Dendritic cell treated with granulocyte-macrophage colony-stimulating factor and Interleukin-4, amounts not matched to agents 40 ng/mL and 50 ng/mL, for 4 days (primary cell): ENCODE measurements around the gene TGFBR2.

Source experiments
- H3K27ac Mint-ChIP-seq: one replicate; pipeline ENCODE4 v1.8.0; 2022; ENCODE audit warnings: mild to moderate bottlenecking, mixed read lengths
- H3K27me3 Mint-ChIP-seq: one replicate; pipeline ENCODE4 v1.8.0; 2022; ENCODE audit warnings: mild to moderate bottlenecking, mixed read lengths
- H3K36me3 Mint-ChIP-seq: one replicate; pipeline ENCODE4 v1.8.0; 2022; ENCODE audit warnings: low read depth, mixed read lengths
- H3K4me1 Mint-ChIP-seq: one replicate; pipeline ENCODE4 v1.8.0; 2022; ENCODE audit warnings: low read depth, mixed read lengths
- H3K4me3 Mint-ChIP-seq: one replicate; pipeline ENCODE4 v1.8.0; 2022; ENCODE audit warnings: mild to moderate bottlenecking, moderate library complexity, mixed read lengths
- H3K9me3 Mint-ChIP-seq: one replicate; pipeline ENCODE4 v1.8.0; 2022; ENCODE audit warnings: mixed read lengths
- intact Hi-C: fragments of 100-400 bp; cut with micrococcal nuclease; formaldehyde crosslinking; loops from one replicate; pipeline ENCODE4 v1.15.0; 2022

Gene TGFBR2

DNA sequence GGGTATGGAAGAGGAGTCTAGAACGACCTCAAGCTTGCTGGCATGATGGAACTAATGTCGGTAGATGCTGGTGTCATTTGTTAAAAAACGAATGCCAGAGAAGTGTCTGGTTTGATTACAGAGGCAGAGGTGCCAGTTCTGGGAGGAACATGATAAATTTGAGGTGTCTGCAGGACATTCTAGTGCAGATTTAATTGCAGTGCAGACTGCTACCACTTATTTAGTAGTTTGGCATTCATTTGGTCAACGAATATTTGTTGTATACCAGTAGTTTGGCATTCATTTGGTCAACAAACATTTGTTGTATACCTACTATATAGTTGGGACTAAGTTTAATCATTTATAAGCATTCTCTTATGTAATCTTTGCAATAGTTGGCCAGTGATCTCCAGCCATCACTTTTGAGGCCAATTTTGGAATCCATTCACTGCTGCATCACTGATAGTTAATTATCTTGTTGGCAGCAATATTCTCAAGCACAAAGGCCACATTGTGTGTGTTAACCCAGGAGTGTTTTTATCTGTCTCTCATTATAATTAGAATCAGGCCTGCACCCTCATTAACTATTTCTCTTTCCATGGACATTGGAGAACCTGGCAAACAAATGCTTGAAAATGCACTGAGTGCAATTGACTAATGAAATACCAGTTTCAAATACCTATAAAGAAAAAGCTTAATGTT, 19.5 kb upstream of the TGFBR2 start:
- Mint-ChIP-seq H3K9me3 (no peaks in the 10 kb centered on the region), H3K27me3 (no peaks in the 10 kb centered on the region), H3K4me1 (peaks cover 16% of the 10 kb centered on the region), H3K4me3 (no peak overlapping the region), H3K36me3 (no peaks in the 10 kb centered on the region), H3K27ac (no peak overlapping the region)
- intact Hi-C loops, result no loop called here

DNA sequence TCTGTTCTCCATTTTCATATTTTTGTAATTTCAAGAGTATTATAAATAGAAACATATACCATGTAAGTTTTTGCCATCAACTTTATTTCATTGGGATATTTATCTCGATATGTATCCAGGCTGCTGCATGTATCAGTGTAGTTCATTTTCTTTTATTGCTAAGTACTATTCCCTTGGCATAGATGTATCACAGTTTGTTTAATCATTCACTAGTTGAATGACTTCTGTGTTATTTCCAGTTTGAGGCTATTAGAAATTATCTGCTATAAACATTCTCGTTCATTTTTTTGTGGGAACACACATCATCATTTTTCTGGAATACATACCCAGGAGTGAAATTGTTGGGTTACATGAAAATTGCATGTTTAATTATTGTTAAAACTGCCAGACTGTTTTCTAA, 18.5 kb upstream of the TGFBR2 start:
- intact Hi-C loops, result no loop called here
- no peak overlapping the region for H3K27ac Mint-ChIP-seq
- peaks cover 16% of the 10 kb centered on the region for H3K4me1 Mint-ChIP-seq
- no peaks in the 10 kb centered on the region for H3K27me3 Mint-ChIP-seq
- H3K36me3 Mint-ChIP-seq, result no peaks in the 10 kb centered on the region
- H3K4me3 Mint-ChIP-seq, result no peak overlapping the region
- H3K9me3 Mint-ChIP-seq, result no peaks in the 10 kb centered on the region

DNA sequence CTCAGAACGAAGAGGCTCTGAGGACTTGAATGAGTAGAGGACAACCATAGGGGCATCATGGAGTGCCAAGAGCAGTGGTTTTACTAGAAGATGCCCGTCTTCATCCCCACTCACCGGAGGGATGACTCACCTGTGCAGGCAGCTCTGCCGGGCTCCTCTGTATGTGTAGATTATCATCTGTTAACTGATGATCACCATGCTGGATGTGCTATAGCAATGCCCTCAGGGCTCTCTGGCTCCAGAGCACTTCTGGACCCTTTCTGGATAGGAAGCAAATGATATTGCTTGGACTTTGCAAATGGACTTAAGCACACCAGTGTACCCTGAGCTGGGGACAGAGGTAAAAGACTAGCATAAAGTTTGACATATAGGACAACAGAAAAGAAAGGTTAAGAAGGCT, 10.2 kb upstream of the TGFBR2 start:
- Mint-ChIP-seq H3K27me3 (no peaks in the 10 kb centered on the region), H3K4me1 (peaks cover 16% of the 10 kb centered on the region), H3K27ac (no peak overlapping the region), H3K4me3 (no peak overlapping the region), H3K9me3 (peaks cover 9% of the 10 kb centered on the region), H3K36me3 (no peaks in the 10 kb centered on the region)
- intact Hi-C loops, result no loop called here

DNA sequence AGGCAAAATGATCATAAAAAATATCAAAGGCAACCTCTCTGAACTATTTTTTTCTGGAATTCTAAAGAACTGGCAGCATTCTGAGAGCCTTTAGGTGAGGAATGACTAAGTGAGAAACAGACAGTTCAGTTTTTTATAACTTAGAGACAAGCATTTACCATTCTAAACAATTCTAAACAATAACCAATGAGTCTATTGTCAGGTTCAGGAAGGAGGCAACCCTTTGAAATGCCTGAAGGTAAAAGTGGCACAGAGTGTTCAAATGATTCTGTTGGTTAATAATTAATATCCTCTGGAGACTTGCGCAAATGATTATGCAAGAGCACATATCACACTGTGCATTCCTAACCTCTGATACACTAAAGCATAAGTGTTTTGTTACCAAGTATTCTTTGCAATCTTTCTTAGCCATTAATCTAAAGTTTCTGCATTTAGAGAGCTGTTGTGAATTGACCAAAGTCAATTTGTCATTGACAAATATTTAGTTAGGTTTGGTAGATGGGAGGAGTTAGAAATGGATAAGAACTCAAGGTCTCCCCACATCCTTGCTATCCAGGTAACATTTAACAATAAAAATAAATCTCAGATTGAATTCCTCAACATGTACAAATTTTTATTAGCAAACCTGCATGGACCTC, 9.2 kb upstream of the TGFBR2 start:
- intact Hi-C loops, result no loop called here
- no peak overlapping the region for H3K27ac Mint-ChIP-seq

DNA sequence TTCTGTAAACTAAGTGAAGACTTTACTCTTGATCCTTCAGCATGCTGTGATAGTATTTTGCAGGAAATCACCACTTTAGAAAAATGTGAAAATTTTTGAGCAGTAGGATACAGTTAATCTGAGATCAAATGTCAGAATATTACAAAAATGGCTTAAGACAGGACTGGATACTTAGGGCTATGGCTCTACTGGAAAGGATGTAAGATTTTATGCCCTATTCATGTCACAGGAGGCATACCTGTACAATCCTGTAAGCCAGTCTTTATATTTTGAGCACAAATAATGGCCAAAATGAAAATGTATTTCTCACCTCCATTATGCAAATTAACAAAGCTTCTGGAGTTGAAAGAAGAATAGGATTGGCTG, 8.6 kb upstream of the TGFBR2 start:
- H3K27ac Mint-ChIP-seq, result no peak overlapping the region
- H3K36me3 Mint-ChIP-seq, result no peaks in the 10 kb centered on the region
- no peaks in the 10 kb centered on the region for H3K27me3 Mint-ChIP-seq
- peaks cover 24% of the 10 kb centered on the region for H3K4me1 Mint-ChIP-seq
- intact Hi-C loops, result no loop called here
- no peak overlapping the region for H3K4me3 Mint-ChIP-seq
- H3K9me3 Mint-ChIP-seq, result peaks cover 9% of the 10 kb centered on the region

More for the DNA sequence above, 9.2 kb upstream of the TGFBR2 start:
- H3K4me3 Mint-ChIP-seq, result no peak overlapping the region
- peaks cover 9% of the 10 kb centered on the region for H3K9me3 Mint-ChIP-seq
- no peaks in the 10 kb centered on the region for H3K27me3 Mint-ChIP-seq
- H3K36me3 Mint-ChIP-seq, result no peaks in the 10 kb centered on the region
- peaks cover 24% of the 10 kb centered on the region for H3K4me1 Mint-ChIP-seq

DNA sequence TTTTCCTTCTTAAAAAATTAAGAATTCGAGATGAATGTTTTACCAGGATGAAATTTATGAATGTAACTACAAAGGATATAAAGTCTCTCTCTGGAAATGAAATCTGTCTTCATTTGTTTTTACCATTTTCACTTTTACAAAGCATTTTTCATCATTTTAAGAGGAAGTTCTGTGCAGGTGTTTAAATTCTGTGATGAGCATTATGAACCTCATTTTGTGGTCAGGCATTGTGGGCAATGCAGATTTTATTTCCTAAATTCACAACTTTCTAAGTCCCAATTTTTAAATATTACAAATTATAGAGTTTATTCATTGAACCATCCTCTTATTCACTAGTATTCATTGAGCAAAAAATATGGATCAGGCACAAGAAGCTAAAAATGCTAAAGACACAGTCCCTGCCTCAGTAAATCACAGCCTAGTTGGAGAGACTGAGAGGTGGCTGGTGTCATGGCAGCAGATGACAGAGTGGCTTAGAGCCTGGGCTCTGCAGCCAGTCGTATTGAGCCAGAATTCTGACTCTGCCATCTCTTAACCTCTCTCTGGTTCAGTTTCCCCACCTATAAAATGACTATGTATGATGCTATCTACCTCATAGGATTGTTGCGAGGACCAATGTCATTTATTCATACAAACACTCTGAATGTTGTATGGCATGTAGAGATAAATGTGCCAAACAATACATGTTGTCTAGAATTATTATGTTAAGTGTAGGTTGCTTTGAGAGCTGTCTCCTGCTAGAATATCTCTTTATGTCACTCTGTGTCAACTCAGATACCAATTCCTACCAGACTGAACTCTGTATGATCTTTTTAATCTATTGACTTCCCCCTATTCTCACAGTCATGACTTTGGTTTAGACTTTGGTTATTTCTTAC, 7.5 kb upstream of the TGFBR2 start:
- Mint-ChIP-seq H3K4me1 (peaks cover 24% of the 10 kb centered on the region), H3K9me3 (peaks cover 4% of the 10 kb centered on the region), H3K4me3 (no peak overlapping the region), H3K27ac (peak overlapping the region; percentile 13), H3K36me3 (no peaks in the 10 kb centered on the region), H3K27me3 (no peaks in the 10 kb centered on the region)
- intact Hi-C loops, result no loop called here

DNA sequence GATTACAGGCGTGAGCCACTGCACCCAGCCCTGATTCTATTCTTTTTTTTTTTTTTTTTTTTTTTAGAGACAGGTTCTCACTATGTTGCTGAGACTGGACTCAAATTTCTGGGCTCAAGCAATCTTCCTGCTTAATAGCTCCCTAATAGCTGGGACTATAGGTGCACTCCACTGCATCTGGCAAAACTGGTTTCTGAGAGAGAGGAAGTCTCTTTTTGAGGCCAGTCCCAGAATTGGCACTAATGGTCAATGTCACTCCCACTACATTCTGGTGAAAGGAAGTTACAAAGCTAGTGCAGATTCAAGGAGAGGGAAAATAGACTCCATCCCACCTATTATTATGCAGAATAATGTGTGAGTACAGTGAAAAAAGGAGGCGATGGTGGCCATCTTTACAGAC, 5.8 kb upstream of the TGFBR2 start:
- Mint-ChIP-seq H3K27ac (peak overlapping the region; percentile 51), H3K27me3 (no peaks in the 10 kb centered on the region), H3K4me1 (peaks cover 37% of the 10 kb centered on the region), H3K9me3 (no peaks in the 10 kb centered on the region), H3K4me3 (no peak overlapping the region), H3K36me3 (no peaks in the 10 kb centered on the region)
- intact Hi-C loops, result loop anchor here (10.0 kb wide), 2 partner anchors 106 to 376 kb away; no protein-coding TSS in a partner anchor

DNA sequence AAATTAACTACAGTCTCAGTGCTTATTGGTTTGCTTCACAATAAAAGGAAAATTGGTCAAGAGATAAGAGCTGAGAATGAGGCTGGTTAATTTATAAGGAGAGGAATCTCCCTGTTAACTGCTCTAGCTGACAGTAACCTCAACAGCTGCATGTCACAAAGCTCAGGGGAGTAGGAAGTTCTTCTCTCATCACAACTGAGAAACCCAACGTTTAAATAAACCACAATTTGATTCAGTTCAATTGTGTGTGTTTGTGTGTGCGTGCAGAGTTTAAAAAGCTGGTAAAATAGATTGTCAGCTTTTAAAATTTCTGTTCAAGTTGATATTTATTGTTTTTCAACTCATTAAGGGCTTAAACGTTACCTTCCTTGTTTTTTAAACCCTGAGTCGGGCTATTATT, 3.5 kb upstream of the TGFBR2 start:
- intact Hi-C loops, result loop anchor here (10.0 kb wide), 2 partner anchors 108 to 378 kb away; no protein-coding TSS in a partner anchor
- Mint-ChIP-seq H3K36me3 (peaks cover 11% of the 10 kb centered on the region), H3K4me1 (peaks cover 47% of the 10 kb centered on the region), H3K27me3 (no peaks in the 10 kb centered on the region), H3K9me3 (no peaks in the 10 kb centered on the region), H3K27ac (peak overlapping the region; percentile 92), H3K4me3 (no peak overlapping the region)

DNA sequence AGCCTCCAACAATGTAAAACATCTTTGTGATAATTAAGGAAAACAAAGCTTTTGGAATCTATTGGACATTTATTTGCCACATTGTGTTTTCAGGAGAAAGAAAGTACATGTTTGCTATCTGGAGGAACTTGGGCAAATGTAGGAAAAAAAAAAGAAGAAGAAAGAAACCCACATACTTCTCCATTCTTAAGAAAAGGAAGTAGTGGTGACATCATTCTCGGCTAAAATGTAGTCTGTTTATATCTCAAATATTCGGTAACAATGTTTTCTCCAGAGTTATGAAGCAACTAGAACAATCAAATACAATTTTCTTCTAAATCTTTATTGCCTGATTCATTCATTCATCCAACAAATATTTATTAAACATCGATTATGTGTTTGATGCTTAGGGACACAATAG, 2.3 kb upstream of the TGFBR2 start:
- peak overlapping the region; percentile 95 for H3K4me3 Mint-ChIP-seq
- intact Hi-C loops, result loop anchor here (10.0 kb wide), 2 partner anchors 109 to 379 kb away; no protein-coding TSS in a partner anchor
- peaks cover 19% of the 10 kb centered on the region for H3K36me3 Mint-ChIP-seq
- H3K4me1 Mint-ChIP-seq, result peaks cover 54% of the 10 kb centered on the region
- H3K9me3 Mint-ChIP-seq, result no peaks in the 10 kb centered on the region
- peak overlapping the region; percentile 92 for H3K27ac Mint-ChIP-seq
- H3K27me3 Mint-ChIP-seq, result no peaks in the 10 kb centered on the region

DNA sequence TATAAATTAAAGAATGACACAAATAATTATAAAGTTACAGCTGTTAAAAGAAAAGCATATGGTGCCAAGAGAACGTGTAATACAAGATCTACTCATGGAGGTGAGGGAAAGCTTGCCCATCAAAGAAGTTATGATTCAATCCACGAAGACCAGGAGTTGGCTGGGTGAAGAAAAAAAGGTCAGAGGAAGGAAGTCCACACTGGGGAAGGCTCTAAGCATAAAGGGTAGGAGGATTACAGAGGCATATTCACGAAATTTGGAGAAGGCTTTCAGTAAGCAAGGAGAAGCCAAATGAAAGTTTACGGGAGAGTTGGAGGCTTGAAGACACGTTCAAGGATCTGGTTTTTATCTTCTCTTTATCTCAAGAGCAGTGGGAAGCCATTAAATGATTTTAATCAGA, 1.8 kb upstream of the TGFBR2 start:
- intact Hi-C loops, result loop anchor here (10.0 kb wide), 2 partner anchors 110 to 380 kb away; no protein-coding TSS in a partner anchor
- peaks cover 19% of the 10 kb centered on the region for H3K36me3 Mint-ChIP-seq
- H3K4me1 Mint-ChIP-seq, result peaks cover 52% of the 10 kb centered on the region
- H3K27me3 Mint-ChIP-seq, result no peaks in the 10 kb centered on the region
- no peaks in the 10 kb centered on the region for H3K9me3 Mint-ChIP-seq
- H3K27ac Mint-ChIP-seq, result peak overlapping the region; percentile 92
- H3K4me3 Mint-ChIP-seq, result peak overlapping the region; percentile 95

DNA sequence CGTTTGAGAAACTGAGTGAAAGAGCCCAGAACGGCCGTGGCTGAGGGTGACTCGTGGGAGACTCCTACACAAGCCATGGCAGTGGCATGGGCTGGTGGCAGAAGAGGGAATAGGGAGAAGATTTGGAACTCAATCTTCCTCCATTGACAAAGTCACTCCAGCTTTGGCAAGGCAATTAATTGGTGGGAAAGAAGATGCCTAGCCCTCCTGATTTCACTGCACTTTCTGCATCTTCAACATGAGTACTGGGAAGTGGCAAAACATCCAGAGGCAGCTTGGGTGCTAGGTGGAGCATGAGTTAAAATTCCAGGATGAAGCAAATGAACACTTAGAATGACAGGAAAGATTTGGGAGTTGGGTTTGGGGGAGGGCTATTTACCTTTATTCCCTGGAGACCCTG, 1.4 kb upstream of the TGFBR2 start:
- intact Hi-C loops, result loop anchor here (10.0 kb wide), 2 partner anchors 110 to 380 kb away; no protein-coding TSS in a partner anchor
- Mint-ChIP-seq H3K4me3 (peak overlapping the region; percentile 95), H3K27ac (peak overlapping the region; percentile 92), H3K36me3 (peaks cover 19% of the 10 kb centered on the region), H3K4me1 (peaks cover 54% of the 10 kb centered on the region), H3K9me3 (no peaks in the 10 kb centered on the region), H3K27me3 (no peaks in the 10 kb centered on the region)

DNA sequence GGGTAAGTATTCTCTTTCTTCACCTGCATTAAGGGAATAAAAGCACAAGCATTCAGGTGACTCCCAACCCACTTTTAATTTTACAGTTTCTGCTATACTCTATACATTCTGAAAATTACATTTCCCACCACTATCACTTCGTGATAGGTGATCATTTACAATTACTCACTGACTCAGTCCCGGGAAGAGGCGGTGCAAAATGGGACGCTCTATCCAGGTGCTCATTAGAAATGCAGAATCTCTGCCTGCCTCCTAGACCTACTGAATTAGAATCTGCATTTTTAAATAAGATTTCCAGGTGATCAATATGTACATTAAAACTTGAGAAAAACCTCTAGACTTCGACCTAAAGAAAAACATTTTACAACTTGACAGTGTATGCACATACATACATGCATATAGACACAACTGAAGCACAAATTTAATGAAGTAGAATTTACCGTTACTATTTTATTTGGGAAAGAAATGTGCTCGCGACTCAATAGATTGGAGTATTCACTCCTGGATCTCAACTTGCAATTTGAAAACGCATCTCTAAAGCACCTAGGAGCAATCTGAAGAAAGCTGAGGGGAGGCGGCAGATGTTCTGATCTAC, 598 bp upstream of the TGFBR2 start:
- Mint-ChIP-seq H3K27ac (peak overlapping the region; percentile 92), H3K9me3 (no peaks in the 10 kb centered on the region), H3K4me3 (peak overlapping the region; percentile 95), H3K27me3 (no peaks in the 10 kb centered on the region), H3K4me1 (peaks cover 58% of the 10 kb centered on the region), H3K36me3 (peaks cover 21% of the 10 kb centered on the region)
- intact Hi-C loops, result loop anchor here (2.0 to 10.0 kb wide), 3 partner anchors 53 to 381 kb away; no protein-coding TSS in a partner anchor

DNA sequence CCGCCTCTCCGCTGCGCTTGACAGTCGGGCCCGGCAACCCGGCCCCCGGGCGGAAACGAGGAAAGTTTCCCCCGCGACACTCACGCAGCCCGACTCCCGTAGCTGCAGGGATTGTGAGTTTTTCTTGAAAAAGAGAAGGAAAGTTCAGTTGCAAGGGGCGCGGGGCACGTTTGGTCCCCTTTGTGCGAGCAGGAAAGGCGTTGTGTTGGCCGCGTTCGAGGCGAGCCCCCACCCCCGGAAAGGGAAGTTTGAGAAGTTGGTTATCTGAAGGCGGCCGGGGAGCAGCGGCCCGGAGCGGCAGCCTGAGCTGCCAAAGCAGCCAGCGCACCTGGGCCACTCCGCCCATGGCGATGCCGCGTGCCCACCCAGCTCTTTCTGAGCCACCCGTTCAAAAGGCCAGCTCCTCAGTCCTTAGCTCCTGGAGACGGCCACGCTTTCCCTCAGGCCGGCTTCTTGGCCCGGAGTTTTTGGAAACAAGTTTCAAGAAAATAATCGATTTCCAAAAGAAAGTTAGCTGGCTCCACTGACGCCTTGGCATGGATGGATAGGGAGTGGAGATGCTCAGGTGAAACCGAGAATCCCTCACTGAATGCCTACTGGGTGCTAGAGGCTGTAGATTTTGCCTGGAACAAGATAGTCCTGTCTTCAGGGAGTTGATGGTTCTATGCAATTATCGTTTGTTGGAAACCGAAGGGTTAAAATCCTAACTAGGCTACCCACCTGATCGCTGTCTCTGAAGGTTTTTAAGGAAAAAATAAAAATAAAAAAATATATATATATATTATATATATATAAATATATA, 832 bp downstream of the TGFBR2 start:
- Mint-ChIP-seq H3K27me3 (no peaks in the 10 kb centered on the region), H3K4me1 (peaks cover 61% of the 10 kb centered on the region), H3K27ac (peak overlapping the region; percentile 92), H3K36me3 (peaks cover 23% of the 10 kb centered on the region), H3K9me3 (no peaks in the 10 kb centered on the region), H3K4me3 (peak overlapping the region; percentile 95)
- intact Hi-C loops, result loop anchor here (2.0 to 10.0 kb wide), 3 partner anchors 52 to 382 kb away; no protein-coding TSS in a partner anchor
